CD4-positive, CD25-positive, alpha-beta regulatory T cell (primary cell): Measurements from ENCODE around the gene TPI1. TPM values are rescaled to one million over a fixed set of nuclear protein-coding genes. Genes with fewer than 3 reads are reported as not detected.

Experiments
- ATAC-seq, 2 donors: fragments of 150-1000 bp; cut with Tn5 transposase; one replicate each; pipeline ENCODE4 v1.10.0; 2021; ENCODE audit warnings: low read depth in 2 of 2, moderate number of reproducible peaks in 2 of 2, moderate library complexity in 1 of 2
- DNase-seq, 3 donors: peaks; one replicate each; pipeline versions ENCODE4 v3.0.0 to v3.0.0-alpha.2; 2012 to 2022; ENCODE audit warnings: mixed read lengths in 1 of 3
- H3K27ac ChIP-seq: one replicate; pipeline ENCODE4 v1.7.0; 2013; ENCODE audit warnings: mild to moderate bottlenecking, low read length; ENCODE audit not compliant: insufficient read depth, poor library complexity, severe bottlenecking
- H3K27me3 ChIP-seq: one replicate; pipeline ENCODE4 v1.7.0; 2013; ENCODE audit warnings: low read length; ENCODE audit not compliant: control insufficient read depth, insufficient read depth
- H3K36me3 ChIP-seq: one replicate; pipeline ENCODE4 v1.7.0; 2013; ENCODE audit warnings: mild to moderate bottlenecking, low read length, moderate library complexity; ENCODE audit not compliant: control insufficient read depth, insufficient read depth
- H3K4me1 ChIP-seq: 2 replicates; pipeline ENCODE4 v1.7.0; 2013; ENCODE audit warnings: mild to moderate bottlenecking, low read length; ENCODE audit not compliant: insufficient read depth, control insufficient read depth, poor library complexity, severe bottlenecking
- H3K4me3 ChIP-seq: one replicate; pipeline ENCODE4 v1.7.0; 2013; ENCODE audit warnings: low read depth, mild to moderate bottlenecking, low read length, moderate library complexity
- H3K9me3 ChIP-seq, 2 experiments: 1 replicate in 1 of 2; 2 replicates in 1 of 2; pipeline ENCODE4 v1.7.0; 2013; ENCODE audit warnings: low read length in 2 of 2, mild to moderate bottlenecking in 1 of 2, moderate library complexity in 1 of 2; ENCODE audit not compliant: control insufficient read depth in 2 of 2
- H3K27ac Mint-ChIP-seq, 3 donors: one replicate each; pipeline ENCODE4 v1.8.0; 2020 to 2022; ENCODE audit warnings: mild to moderate bottlenecking in 3 of 3, mixed read lengths in 3 of 3, moderate library complexity in 2 of 3
- H3K27me3 Mint-ChIP-seq: one replicate; pipeline ENCODE4 v1.8.0; 2022; ENCODE audit warnings: mild to moderate bottlenecking, mixed read lengths
- H3K36me3 Mint-ChIP-seq: one replicate; pipeline ENCODE4 v1.8.0; 2020; ENCODE audit warnings: mixed read lengths
- H3K4me1 Mint-ChIP-seq, 4 donors: one replicate each; pipeline ENCODE4 v1.8.0; 2020 to 2022; ENCODE audit warnings: mixed read lengths in 4 of 4, mild to moderate bottlenecking in 1 of 4
- H3K4me3 Mint-ChIP-seq, 4 donors: one replicate each; pipeline ENCODE4 v1.8.0; 2020 to 2022; ENCODE audit warnings: mild to moderate bottlenecking in 4 of 4, mixed read lengths in 4 of 4, moderate library complexity in 3 of 4
- H3K9me3 Mint-ChIP-seq, 7 donors: one replicate each; pipeline ENCODE4 v1.8.0; 2020 to 2022; ENCODE audit warnings: mixed read lengths in 7 of 7, mild to moderate bottlenecking in 3 of 7, moderate library complexity in 2 of 7
- polyA plus RNA-seq, 4 donors: library from polyadenylated mRNA; unstranded; fragments of 300-500 nt; fragmentation: Illumina TruSeq; gene quantifications; one replicate each; pipeline ENCODE4 v1.2.3, GENCODE V29; 2021
- total RNA-seq: library from RNA; stranded (reverse); gene quantifications from one replicate; pipeline ENCODE4 v1.2.3, GENCODE V29; 2022

Gene TPI1
- total and polyA plus RNA-seq, 5 donors from 2014 or later, result 153 to 633 (median 512) TPM

GRCh38 chr12:6830999-6831398 lies 36.3 kb upstream of the TPI1 start:
- Histone ChIP-seq H3K27ac (no peak overlapping the region), H3K4me3 (no peak overlapping the region), H3K9me3 (no peaks in the 10 kb centered on the region), H3K27me3 (peaks cover 12% of the 10 kb centered on the region), H3K36me3 (no peaks in the 10 kb centered on the region), H3K4me1 (peaks cover 25% of the 10 kb centered on the region)
- Mint-ChIP-seq H3K9me3 (peaks cover 0 to 3% (median 0%) of the 10 kb centered on the region in 7 donors), H3K27me3 (peaks cover 63% of the 10 kb centered on the region), H3K27ac (peak overlapping the region in 1 of 3 donors; percentile 8), H3K36me3 (no peaks in the 10 kb centered on the region), H3K4me1 (peaks cover 0 to 23% (median 7%) of the 10 kb centered on the region in 4 donors), H3K4me3 (peak overlapping the region in 3 of 4 donors; percentile 29 to 84 (median 79))
- ATAC-seq (no peak), DNase-seq (no peak)

GRCh38 chr12:6831450-6831995 lies 35.8 kb upstream of the TPI1 start:
- H3K36me3 ChIP-seq, result no peaks in the 10 kb centered on the region
- H3K27ac Mint-ChIP-seq, result no peak overlapping the region
- no peak overlapping the region for H3K27ac ChIP-seq
- no peak for DNase-seq
- no peak for ATAC-seq
- H3K9me3 Mint-ChIP-seq, result peaks cover 0 to under 1% (median 0%) of the 10 kb centered on the region in 7 donors
- no peak overlapping the region for H3K4me3 ChIP-seq
- peaks cover 25% of the 10 kb centered on the region for H3K4me1 ChIP-seq
- no peaks in the 10 kb centered on the region for H3K9me3 ChIP-seq
- peaks cover 7% of the 10 kb centered on the region for H3K27me3 ChIP-seq
- peaks cover 57% of the 10 kb centered on the region for H3K27me3 Mint-ChIP-seq
- H3K4me3 Mint-ChIP-seq, result peak overlapping the region in 1 of 4 donors; percentile 74
- no peaks in the 10 kb centered on the region for H3K36me3 Mint-ChIP-seq
- H3K4me1 Mint-ChIP-seq, result peaks cover 0 to 23% (median 5%) of the 10 kb centered on the region in 4 donors

DNA sequence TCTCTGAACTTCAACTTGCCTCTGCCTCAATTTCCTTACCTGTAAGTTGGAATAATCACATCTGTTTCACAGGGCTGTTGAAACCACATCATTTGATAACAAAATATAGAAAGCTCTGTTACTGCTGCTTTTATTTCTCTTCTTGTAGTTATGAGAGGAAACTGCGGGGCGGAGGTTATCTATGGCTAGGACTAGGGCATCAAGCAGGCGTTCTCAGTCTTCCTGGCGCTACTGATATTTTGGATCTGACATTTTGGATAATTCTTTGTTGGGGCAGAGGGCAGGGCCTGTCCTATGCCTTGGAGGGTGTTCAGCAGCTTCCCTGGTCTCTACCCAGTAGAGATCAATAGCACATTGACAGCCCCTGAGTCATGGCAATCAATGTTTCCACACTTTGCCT lies 35.2 kb upstream of the TPI1 start:
- peaks cover 25% of the 10 kb centered on the region for H3K4me1 ChIP-seq
- H3K27ac Mint-ChIP-seq, result no peak overlapping the region
- no peak overlapping the region for H3K27ac ChIP-seq
- peak overlapping the region in 1 of 4 donors; percentile 74 for H3K4me3 Mint-ChIP-seq
- H3K36me3 ChIP-seq, result no peaks in the 10 kb centered on the region
- ATAC-seq, result no peak
- H3K4me1 Mint-ChIP-seq, result peaks cover 0 to 23% (median 5%) of the 10 kb centered on the region in 4 donors
- no peak overlapping the region for H3K4me3 ChIP-seq
- peaks cover 51% of the 10 kb centered on the region for H3K27me3 Mint-ChIP-seq
- peaks cover 7% of the 10 kb centered on the region for H3K27me3 ChIP-seq
- H3K9me3 Mint-ChIP-seq, result no peaks in the 10 kb centered on the region
- no peaks in the 10 kb centered on the region for H3K9me3 ChIP-seq
- H3K36me3 Mint-ChIP-seq, result no peaks in the 10 kb centered on the region
- no peak for DNase-seq

- Mint-ChIP-seq H3K36me3 (no peaks in the 10 kb centered on the region), H3K27ac (peak overlapping the region in 1 of 3 donors; percentile 62), H3K9me3 (no peaks in the 10 kb centered on the region), H3K4me3 (peak overlapping the region in 1 of 4 donors; percentile 11), H3K4me1 (peaks cover 0 to 16% (median 2%) of the 10 kb centered on the region in 4 donors), H3K27me3 (peaks cover 40% of the 10 kb centered on the region)
- peaks cover 16% of the 10 kb centered on the region for H3K4me1 ChIP-seq
- H3K27ac ChIP-seq, result no peak overlapping the region
- H3K36me3 ChIP-seq, result no peaks in the 10 kb centered on the region
- DNase-seq (no peak), ATAC-seq (no peak)
- H3K27me3 ChIP-seq, result peaks cover 7% of the 10 kb centered on the region
- H3K9me3 ChIP-seq, result no peaks in the 10 kb centered on the region
- no peak overlapping the region for H3K4me3 ChIP-seq
Observed at GRCh38 chr12:6833189-6833890, 34.0 kb upstream of the TPI1 start.

GRCh38 chr12:6834254-6834653 lies 33.1 kb upstream of the TPI1 start:
- Mint-ChIP-seq H3K9me3 (no peaks in the 10 kb centered on the region), H3K27ac (no peak overlapping the region), H3K4me3 (no peak overlapping the region), H3K36me3 (no peaks in the 10 kb centered on the region), H3K4me1 (peaks cover 0 to 10% (median 2%) of the 10 kb centered on the region in 4 donors), H3K27me3 (peaks cover 35% of the 10 kb centered on the region)
- no peak for ATAC-seq
- DNase-seq, result no peak
- Histone ChIP-seq H3K36me3 (no peaks in the 10 kb centered on the region), H3K4me3 (no peak overlapping the region), H3K9me3 (no peaks in the 10 kb centered on the region), H3K27ac (no peak overlapping the region), H3K4me1 (peaks cover 8% of the 10 kb centered on the region), H3K27me3 (peaks cover 7% of the 10 kb centered on the region)

- DNase-seq (no peak), ATAC-seq (no peak)
- Histone ChIP-seq H3K36me3 (no peaks in the 10 kb centered on the region), H3K4me1 (peaks cover 3% of the 10 kb centered on the region), H3K4me3 (no peak overlapping the region), H3K27ac (no peak overlapping the region), H3K9me3 (no peaks in the 10 kb centered on the region), H3K27me3 (peaks cover 6% of the 10 kb centered on the region)
- Mint-ChIP-seq H3K4me1 (peaks cover 0 to 6% (median 2%) of the 10 kb centered on the region in 4 donors), H3K36me3 (no peaks in the 10 kb centered on the region), H3K27ac (no peak overlapping the region), H3K4me3 (no peak overlapping the region), H3K27me3 (peaks cover 29% of the 10 kb centered on the region), H3K9me3 (no peaks in the 10 kb centered on the region)
Observed at GRCh38 chr12:6834873-6835272, 32.5 kb upstream of the TPI1 start.

- DNase-seq (no peak), ATAC-seq (no peak)
- H3K27ac Mint-ChIP-seq, result no peak overlapping the region
- H3K27me3 Mint-ChIP-seq, result peaks cover 12% of the 10 kb centered on the region
- peaks cover 3% of the 10 kb centered on the region for H3K4me1 ChIP-seq
- no peaks in the 10 kb centered on the region for H3K36me3 ChIP-seq
- no peak overlapping the region for H3K4me3 ChIP-seq
- no peaks in the 10 kb centered on the region for H3K36me3 Mint-ChIP-seq
- peaks cover 0 to 5% (median 2%) of the 10 kb centered on the region in 4 donors for H3K4me1 Mint-ChIP-seq
- no peaks in the 10 kb centered on the region for H3K9me3 ChIP-seq
- H3K27me3 ChIP-seq, result no peaks in the 10 kb centered on the region
- H3K27ac ChIP-seq, result no peak overlapping the region
- no peaks in the 10 kb centered on the region for H3K9me3 Mint-ChIP-seq
- no peak overlapping the region for H3K4me3 Mint-ChIP-seq
Observed at GRCh38 chr12:6836851-6837250, 30.5 kb upstream of the TPI1 start.
